Measurements from ENCODE around the gene PLEKHA1. TPM values are rescaled to one million over a fixed set of nuclear protein-coding genes. Genes with fewer than 3 reads are reported as not detected.

The PLEKHA1 gene
- total RNA-seq, 2 donors from 2014 or later, result 24.2 to 35.2 TPM

GRCh38 chr10:122468926-122469781 is 94.6 kb downstream of the PLEKHA1 start:
- no peak for TF ChIP-seq POLR2AphosphoS5 (IDR thresholded peaks at IDR 0.05)
- no peak for TF ChIP-seq CTCF (IDR thresholded peaks at IDR 0.05)
- no peak for TF ChIP-seq POLR2A (IDR thresholded peaks at IDR 0.05)
- H3K27ac ChIP-seq, result peak overlapping the region in 1 of 2 donors; percentile 18
- H3K27me3 ChIP-seq (replicated peaks; ENCODE audit: insufficient read depth), result no peaks in the 10 kb centered on the region
- 77% methylated on average over 11 of the region's 11 CpGs for WGBS
- no peaks in the 10 kb centered on the region for H3K9me3 ChIP-seq
- no peak overlapping the region for H3K4me3 ChIP-seq
- intact Hi-C loops (cut with DNase I), result loop anchor here (10.0 kb wide), 1 partner anchor 96 kb away; the partner anchor contains the start of gene DMBT1
- no peaks in the 10 kb centered on the region for H3K36me3 ChIP-seq
- no peaks in the 10 kb centered on the region for H3K4me1 ChIP-seq (replicated peaks)
- no peak for DNase-seq (ENCODE audit: low spot score)

- DNase-seq (ENCODE audit: low spot score), result no peak
- Histone ChIP-seq H3K9me3 (no peaks in the 10 kb centered on the region), H3K36me3 (no peaks in the 10 kb centered on the region), H3K27ac (no peak overlapping the region), H3K4me3 (no peak overlapping the region), H3K4me1 (replicated peaks) (no peaks in the 10 kb centered on the region), H3K27me3 (replicated peaks; ENCODE audit: insufficient read depth) (no peaks in the 10 kb centered on the region)
- WGBS, result 91% methylated on average over 4 of the region's 4 CpGs
- intact Hi-C loops (cut with DNase I), result loop anchor here (10.0 kb wide), 1 partner anchor 95 kb away; the partner anchor contains the start of gene DMBT1
- TF ChIP-seq POLR2AphosphoS5 (IDR thresholded peaks at IDR 0.05) (no peak), POLR2A (IDR thresholded peaks at IDR 0.05) (no peak), CTCF (IDR thresholded peaks at IDR 0.05) (no peak)
Measured at GRCh38 chr10:122469848-122470247, 95.3 kb downstream of the PLEKHA1 start.

- intact Hi-C loops (cut with DNase I), result no loop called here
- TF ChIP-seq CTCF (IDR thresholded peaks at IDR 0.05) (no peak), POLR2A (IDR thresholded peaks at IDR 0.05) (no peak), POLR2AphosphoS5 (IDR thresholded peaks at IDR 0.05) (no peak)
- Histone ChIP-seq H3K9me3 (no peaks in the 10 kb centered on the region), H3K36me3 (no peaks in the 10 kb centered on the region), H3K27me3 (replicated peaks; ENCODE audit: insufficient read depth) (no peaks in the 10 kb centered on the region), H3K4me1 (replicated peaks) (no peaks in the 10 kb centered on the region), H3K27ac (no peak overlapping the region), H3K4me3 (no peak overlapping the region)
- WGBS, result 98% methylated on average over 4 of the region's 4 CpGs
- no peak for DNase-seq (ENCODE audit: low spot score)
Measured at GRCh38 chr10:122471531-122472177, 97.1 kb downstream of the PLEKHA1 start.

- Histone ChIP-seq H3K4me3 (no peak overlapping the region), H3K9me3 (no peaks in the 10 kb centered on the region), H3K27ac (no peak overlapping the region), H3K27me3 (replicated peaks; ENCODE audit: insufficient read depth) (no peaks in the 10 kb centered on the region), H3K36me3 (no peaks in the 10 kb centered on the region), H3K4me1 (replicated peaks) (no peaks in the 10 kb centered on the region)
- no peak for DNase-seq (ENCODE audit: low spot score)
- intact Hi-C loops (cut with DNase I), result no loop called here
- WGBS, result 91% methylated on average over 8 of the region's 8 CpGs
- TF ChIP-seq CTCF (IDR thresholded peaks at IDR 0.05), result no peak
- no peak for TF ChIP-seq POLR2A (IDR thresholded peaks at IDR 0.05)
- no peak for TF ChIP-seq POLR2AphosphoS5 (IDR thresholded peaks at IDR 0.05)
Measured at GRCh38 chr10:122473116-122473515, 98.6 kb downstream of the PLEKHA1 start.

All from prostate gland (tissue), 2 donors.